ENCODE measurements around the gene RHD.
"Not testable (repeated sequence)": the region's sequence is repeated elsewhere in the genome, so short reads cannot be mapped to it uniquely, and the experiment has no call there.

- not testable (repeated sequence) for TF ChIP-seq CTCF (IDR thresholded peaks at IDR 0.05; ENCODE audit: insufficient read depth, low read length, poor library complexity, severe bottlenecking); EZH2phosphoT487 (conservative IDR thresholded peaks at IDR 0.05; ENCODE audit: low read length)
Observed at GRCh38 chr1:25277295-25277694, 5.0 kb downstream of the RHD start.
